Esophagus muscularis mucosa (tissue), 4 donors: ENCODE data around the gene ATG13. TPM values are rescaled to one million over a fixed set of nuclear protein-coding genes. Genes with fewer than 3 reads are reported as not detected.
A peak's percentile ranks its signal among the peaks of the same experiment; 100 is the strongest.

Source experiments
- DNase-seq: peaks from one replicate; pipeline ENCODE4 v3.0.0-alpha.2; 2017; ENCODE audit errors: extremely low spot score
- H3K27ac ChIP-seq, 4 donors: fragments of 200-600 bp; sonication (generic); replicated peaks in 1 of 4; 1 replicate in 3 of 4; 2 replicates in 1 of 4; pipeline ENCODE4 v1.5.1; 2016 to 2019; ENCODE audit warnings: mild to moderate bottlenecking in 1 of 4
- H3K27me3 ChIP-seq, 4 donors: fragments of 200-600 bp; sonication (generic); one replicate each; pipeline versions ENCODE4 v1.5.1 to v1.6.0; 2016 to 2019
- H3K36me3 ChIP-seq, 4 donors: fragments of 200-600 bp; sonication (generic); one replicate each; pipeline ENCODE4 v1.5.1; 2016 to 2019
- H3K4me1 ChIP-seq, 4 donors: fragments of 200-600 bp; sonication (generic); one replicate each; pipeline ENCODE4 v1.5.1; 2016 to 2019
- H3K4me3 ChIP-seq, 4 donors: fragments of 200-600 bp; sonication (generic); 1 replicate in 2 of 4; 2 replicates in 2 of 4; pipeline ENCODE4 v1.5.1; 2016 to 2019; ENCODE audit warnings: mild to moderate bottlenecking in 4 of 4, moderate library complexity in 1 of 4
- H3K9me3 ChIP-seq, 4 donors: fragments of 200-600 bp; sonication (generic); 1 replicate in 3 of 4; 2 replicates in 1 of 4; pipeline ENCODE4 v1.5.1; 2016 to 2019
- EP300 ChIP-seq: sonication (generic); formaldehyde crosslinking; IDR thresholded peaks from one replicate; pipeline ENCODE4 v1.6.1; 2017; ENCODE audit warnings: antibody characterized with exemption
- POLR2A ChIP-seq: fragments of 450-650 bp; IDR thresholded peaks from one replicate; pipeline ENCODE4 v1.6.1; 2017; ENCODE audit warnings: antibody characterized with exemption, moderate library complexity, mild to moderate bottlenecking, low read depth
- POLR2AphosphoS5 ChIP-seq, 2 donors: sonication (generic); formaldehyde crosslinking; IDR thresholded peaks; one replicate each; pipeline ENCODE4 v1.6.1; 2017; ENCODE audit warnings: antibody characterized with exemption in 2 of 2
- WGBS: methylation state at CpG from one replicate; pipeline ENCODE4 v1.1.5; 2018; 5-methylcytosine and 5-hydroxymethylcytosine counted together
- intact Hi-C: fragments of 100-400 bp; cut with DNase I; formaldehyde crosslinking; loops from one replicate; pipeline ENCODE4 v1.15.1; 2023
- total RNA-seq, 4 donors: library from RNA; depleted of rRNA; stranded (reverse); fragments of >200 nt; gene quantifications; one replicate each; pipeline versions ENCODE4 v1.1.0 to v1.2.1, GENCODE V29; 2016
- TF ChIP-seq, protein P1 (sequence below), 3 experiments: fragments of 200-600 bp in 2 of 3; fragments of 450-650 bp in 1 of 3; sonication (generic) in 2 of 3; IDR thresholded peaks; one replicate each; pipeline ENCODE4 v1.5.1; 2017 to 2019; ENCODE audit warnings: antibody characterized with exemption in 3 of 3, mild to moderate bottlenecking in 2 of 3, moderate library complexity in 1 of 3

Gene ATG13
- total RNA-seq, 4 donors from 2014 or later, result 68.7 to 74.3 (median 72.1) TPM

DNA sequence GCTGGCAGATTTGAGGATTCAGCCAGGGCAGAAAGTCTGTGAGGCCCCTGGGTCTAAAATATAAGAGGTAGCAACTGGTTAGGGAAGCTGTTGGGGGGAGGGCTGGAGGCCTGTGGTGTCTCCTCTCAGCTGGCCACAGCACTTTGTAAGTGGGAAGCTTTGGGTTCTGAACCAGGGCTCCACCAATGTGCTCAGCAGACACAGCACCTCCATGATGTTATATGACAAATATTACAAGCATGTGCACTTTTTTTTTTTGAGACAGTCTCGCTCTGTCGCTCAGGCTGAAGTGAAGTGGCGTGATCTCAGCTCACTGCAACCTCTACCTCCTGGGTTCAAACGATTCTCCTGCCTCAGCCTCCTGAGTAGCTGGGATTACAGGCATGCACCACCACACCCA lies 75.1 kb downstream of the ATG13 start:
- H3K9me3 ChIP-seq, result no peaks in the 10 kb centered on the region
- no peaks in the 10 kb centered on the region for H3K27me3 ChIP-seq
- WGBS, result 80% methylated on average over 4 of the region's 4 CpGs
- no peak overlapping the region for H3K4me3 ChIP-seq
- intact Hi-C loops, result no loop called here
- no peak for DNase-seq
- peaks cover 31 to 50% (median 47%) of the 10 kb centered on the region in 4 donors for H3K4me1 ChIP-seq
- TF ChIP-seq POLR2AphosphoS5 (IDR thresholded peaks at IDR 0.05) (no peak), EP300 (no peak), POLR2A (no peak)
- TF ChIP-seq, protein P1, sequence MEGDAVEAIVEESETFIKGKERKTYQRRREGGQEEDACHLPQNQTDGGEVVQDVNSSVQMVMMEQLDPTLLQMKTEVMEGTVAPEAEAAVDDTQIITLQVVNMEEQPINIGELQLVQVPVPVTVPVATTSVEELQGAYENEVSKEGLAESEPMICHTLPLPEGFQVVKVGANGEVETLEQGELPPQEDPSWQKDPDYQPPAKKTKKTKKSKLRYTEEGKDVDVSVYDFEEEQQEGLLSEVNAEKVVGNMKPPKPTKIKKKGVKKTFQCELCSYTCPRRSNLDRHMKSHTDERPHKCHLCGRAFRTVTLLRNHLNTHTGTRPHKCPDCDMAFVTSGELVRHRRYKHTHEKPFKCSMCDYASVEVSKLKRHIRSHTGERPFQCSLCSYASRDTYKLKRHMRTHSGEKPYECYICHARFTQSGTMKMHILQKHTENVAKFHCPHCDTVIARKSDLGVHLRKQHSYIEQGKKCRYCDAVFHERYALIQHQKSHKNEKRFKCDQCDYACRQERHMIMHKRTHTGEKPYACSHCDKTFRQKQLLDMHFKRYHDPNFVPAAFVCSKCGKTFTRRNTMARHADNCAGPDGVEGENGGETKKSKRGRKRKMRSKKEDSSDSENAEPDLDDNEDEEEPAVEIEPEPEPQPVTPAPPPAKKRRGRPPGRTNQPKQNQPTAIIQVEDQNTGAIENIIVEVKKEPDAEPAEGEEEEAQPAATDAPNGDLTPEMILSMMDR (IDR thresholded peaks at IDR 0.05), result no peak
- peaks cover 31 to 98% (median 85%) of the 10 kb centered on the region in 4 donors for H3K36me3 ChIP-seq
- no peak overlapping the region for H3K27ac ChIP-seq

DNA sequence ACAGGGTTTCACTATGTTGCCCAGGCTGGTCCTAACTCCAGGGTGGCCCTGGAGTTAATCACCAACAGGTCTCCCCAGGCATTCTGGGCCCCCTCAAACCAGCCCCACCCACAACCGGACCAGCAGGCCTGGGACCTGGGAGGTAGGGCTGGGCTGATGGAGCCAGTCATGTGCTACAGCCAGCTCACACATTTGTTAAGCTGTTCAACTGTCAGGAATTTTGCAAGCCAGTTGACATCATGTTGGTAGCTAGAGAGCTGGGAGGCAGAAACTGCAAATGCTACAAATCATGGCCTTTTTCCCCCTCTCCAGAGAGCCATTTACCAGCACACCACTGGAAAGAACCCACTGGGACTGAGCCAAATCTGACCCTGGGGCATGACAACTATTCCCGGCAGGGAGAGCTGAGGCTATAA lies 76.3 kb downstream of the ATG13 start:
- 56% methylated on average over 1 of the region's 2 CpGs for WGBS
- no peaks in the 10 kb centered on the region for H3K9me3 ChIP-seq
- H3K27ac ChIP-seq, result peak overlapping the region; percentile 40 to 65 (median 55)
- DNase-seq, result no peak
- intact Hi-C loops, result no loop called here
- TF ChIP-seq POLR2AphosphoS5 (IDR thresholded peaks at IDR 0.05) (peak; percentile 14 to 20), EP300 (no peak)
- no peak overlapping the region for H3K4me3 ChIP-seq
- no peaks in the 10 kb centered on the region for H3K27me3 ChIP-seq
- H3K4me1 ChIP-seq, result peaks cover 36 to 52% (median 50%) of the 10 kb centered on the region in 4 donors
- peaks cover 31 to 87% (median 75%) of the 10 kb centered on the region in 4 donors for H3K36me3 ChIP-seq

DNA sequence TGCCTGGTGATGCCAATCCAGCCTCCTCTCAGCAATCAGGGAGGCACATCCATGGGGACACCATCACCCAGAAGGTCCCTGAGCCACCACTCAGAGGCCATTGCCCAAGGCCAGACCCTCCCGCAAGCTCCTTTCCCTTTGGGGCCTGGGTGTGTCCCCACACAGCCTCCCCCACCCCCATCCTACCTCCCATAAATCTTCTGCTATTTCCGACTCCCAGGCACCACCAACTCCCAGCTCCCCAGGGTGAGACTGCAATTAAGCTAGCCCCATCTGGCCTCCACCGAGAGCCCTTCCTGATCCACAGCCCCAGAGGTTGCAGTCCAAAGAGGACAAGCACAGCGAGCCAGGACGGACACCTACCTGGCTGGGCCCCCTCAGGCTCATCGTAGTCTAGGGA lies 76.7 kb downstream of the ATG13 start:
- TF ChIP-seq POLR2A (no peak), POLR2AphosphoS5 (IDR thresholded peaks at IDR 0.05) (no peak), EP300 (no peak)
- TF ChIP-seq, protein P1 (IDR thresholded peaks at IDR 0.05), result no peak
- no peak for DNase-seq
- H3K27me3 ChIP-seq, result no peaks in the 10 kb centered on the region
- intact Hi-C loops, result no loop called here
- peaks cover 40 to 57% (median 53%) of the 10 kb centered on the region in 4 donors for H3K4me1 ChIP-seq
- H3K4me3 ChIP-seq, result no peak overlapping the region
- peak overlapping the region; percentile 40 to 65 (median 55) for H3K27ac ChIP-seq
- H3K9me3 ChIP-seq, result no peaks in the 10 kb centered on the region
- peaks cover 31 to 82% (median 72%) of the 10 kb centered on the region in 4 donors for H3K36me3 ChIP-seq
- 88% methylated on average over 3 of the region's 6 CpGs for WGBS

DNA sequence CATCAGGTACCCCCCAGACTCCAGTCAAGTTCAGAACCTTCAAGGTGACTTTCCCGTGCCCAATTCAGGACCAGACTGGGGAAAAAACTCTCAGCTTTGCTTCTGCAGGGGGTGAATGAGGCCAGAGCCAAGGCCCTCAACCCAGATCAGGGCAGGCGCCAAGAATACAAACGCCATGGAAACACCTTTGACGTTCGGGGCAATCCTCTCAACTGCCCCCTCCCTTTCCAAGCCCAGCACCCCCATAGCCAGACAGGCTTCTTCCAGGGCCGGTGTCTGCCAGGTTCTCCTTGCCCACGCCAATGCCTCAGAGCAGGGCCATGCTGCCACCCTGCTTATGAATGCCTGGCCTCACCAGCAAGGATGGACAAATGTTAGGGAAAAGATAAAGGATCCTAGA lies 77.3 kb downstream of the ATG13 start:
- no peak for DNase-seq
- WGBS, result 92% methylated on average over 2 of the region's 7 CpGs
- intact Hi-C loops, result no loop called here
- TF ChIP-seq POLR2AphosphoS5 (IDR thresholded peaks at IDR 0.05), result no peak
- TF ChIP-seq POLR2A, result no peak
- TF ChIP-seq, protein P1 (IDR thresholded peaks at IDR 0.05), result no peak
- TF ChIP-seq EP300, result no peak
- H3K9me3 ChIP-seq, result no peaks in the 10 kb centered on the region
- no peaks in the 10 kb centered on the region for H3K27me3 ChIP-seq
- H3K27ac ChIP-seq, result peak overlapping the region; percentile 40 to 65 (median 55)
- peaks cover 46 to 62% (median 59%) of the 10 kb centered on the region in 4 donors for H3K4me1 ChIP-seq
- no peak overlapping the region for H3K4me3 ChIP-seq
- H3K36me3 ChIP-seq, result peaks cover 31 to 77% (median 66%) of the 10 kb centered on the region in 4 donors

DNA sequence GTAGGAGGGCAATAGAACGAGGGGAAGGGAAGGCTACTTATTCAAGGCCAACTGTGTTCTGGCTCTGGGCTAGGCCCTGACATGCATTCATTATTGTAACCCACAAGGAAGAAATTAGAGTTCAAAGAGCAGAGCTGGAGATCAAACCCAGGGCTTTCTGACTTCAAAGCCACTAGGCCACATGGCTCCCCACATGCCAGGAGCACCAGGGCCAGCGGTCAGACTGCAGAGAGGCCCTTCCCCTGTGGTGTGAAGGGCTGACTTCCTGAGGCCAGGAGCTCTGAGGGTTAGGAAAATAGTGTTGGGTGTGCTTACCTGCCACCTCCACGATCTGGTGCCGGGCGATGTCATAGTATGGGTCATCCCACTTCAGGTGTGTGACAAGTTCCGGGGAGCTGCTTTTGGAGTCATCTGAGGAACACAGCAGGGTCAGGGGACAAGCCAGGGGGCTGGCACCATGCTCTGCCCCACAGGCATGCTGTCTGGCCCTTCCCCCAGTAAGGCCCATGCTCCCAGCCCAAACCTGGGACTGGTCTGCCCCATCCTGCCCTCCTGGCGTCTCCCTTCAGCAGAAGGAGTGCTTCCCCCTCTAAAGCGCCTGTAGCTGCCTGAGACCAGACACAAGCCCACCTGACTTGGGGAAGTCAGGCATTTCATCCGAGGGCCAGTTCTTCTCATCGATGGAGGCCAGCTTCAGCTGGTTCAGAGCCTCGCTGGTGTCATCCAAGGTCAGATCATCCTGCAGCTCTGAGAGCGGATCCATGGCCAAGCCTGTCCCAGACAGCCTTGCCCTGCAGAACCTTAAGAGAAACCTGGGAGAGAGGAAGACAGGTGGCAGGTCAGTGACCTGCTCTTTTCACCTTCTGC lies 78.2 kb downstream of the ATG13 start:
- Histone ChIP-seq H3K4me1 (peaks cover 49 to 65% (median 62%) of the 10 kb centered on the region in 4 donors), H3K9me3 (no peaks in the 10 kb centered on the region), H3K36me3 (peaks cover 31 to 67% (median 58%) of the 10 kb centered on the region in 4 donors), H3K27me3 (no peaks in the 10 kb centered on the region), H3K4me3 (no peak overlapping the region), H3K27ac (peak overlapping the region; percentile 49 to 91 (median 63))
- TF ChIP-seq, protein P1 (IDR thresholded peaks at IDR 0.05), result no peak
- TF ChIP-seq POLR2AphosphoS5 (IDR thresholded peaks at IDR 0.05) (no peak), EP300 (no peak), POLR2A (no peak)
- WGBS, result 93% methylated on average over 6 of the region's 12 CpGs
- DNase-seq, result no peak
- intact Hi-C loops, result no loop called here
